Pancreas (tissue), 10 donors: ENCODE data around the gene RLN3. TPM values are rescaled to one million over a fixed set of nuclear protein-coding genes. Genes with fewer than 3 reads are reported as not detected.
A peak's percentile ranks its signal among the peaks of the same experiment; 100 is the strongest.
"Not testable (repeated sequence)": the region's sequence is repeated elsewhere in the genome, so short reads cannot be mapped to it uniquely, and the experiment has no call there.

Experiments
- ATAC-seq, 4 donors: fragments of 200-7000 bp; cut with Tn5 transposase; one replicate each; pipeline versions ENCODE4 v1.8.0 to v1.9.1; 2020; ENCODE audit warnings: mild to moderate bottlenecking in 4 of 4, moderate library complexity in 4 of 4
- DNase-seq, 6 donors: peaks; one replicate each; pipeline ENCODE4 v3.0.0-alpha.2; 2020
- FAIRE-seq: peaks from 2 replicates; lab custom pipeline; 2012; peaks lifted over from hg19 to GRCh38; lab: Jason Lieb, UNC
- H3K27ac ChIP-seq, 4 donors: fragments of 200-600 bp; sonication (generic); 1 replicate in 3 of 4; 2 replicates in 1 of 4; pipeline versions ENCODE4 v1.5.0 to v1.8.0; 2020
- H3K27me3 ChIP-seq, 4 donors: fragments of 200-600 bp; one replicate each; pipeline ENCODE4 v1.8.0; 2021
- H3K36me3 ChIP-seq, 3 donors: fragments of 200-600 bp; sonication (generic) in 1 of 3; one replicate each; pipeline versions ENCODE4 v1.5.0 to v1.8.0; 2020 to 2021
- H3K4me1 ChIP-seq, 3 donors: fragments of 200-600 bp; one replicate each; pipeline ENCODE4 v1.8.0; 2021
- H3K4me3 ChIP-seq, 4 donors: fragments of 200-600 bp; sonication (generic) in 2 of 4; one replicate each; pipeline versions ENCODE4 v1.5.0 to v1.8.0; 2020 to 2021
- H3K9me3 ChIP-seq, 4 donors: fragments of 200-600 bp; one replicate each; pipeline ENCODE4 v1.8.0; 2021
- WGBS, 2 donors: extraction: QIAGEN DNeasy Blood & Tissue Kit; methylation state at CpG; one replicate each; pipeline ENCODE4 v1.1.7; 2013; 5-methylcytosine and 5-hydroxymethylcytosine counted together
- intact Hi-C, 3 donors: fragments of 100-400 bp; cut with DNase I; formaldehyde crosslinking; loops; one replicate each; pipeline versions ENCODE4 v1.11.1 to v1.14.2; 2022
- polyA plus RNA-seq, 2 donors: library from polyadenylated mRNA; stranded (reverse); fragments of 200-250 nt; gene quantifications; one replicate each; pipeline ENCODE4 v1.2.3, GENCODE V29; 2013
- total RNA-seq, 6 donors: library from RNA; stranded (reverse); fragmentation: NEBNext Ultra II Directional in 4 of 6; extraction: Animal tissue kit (Norgen Biotek cat#: 25700) in 4 of 6; gene quantifications; one replicate each; pipeline versions ENCODE4 v1.2.1 to v1.2.4, GENCODE V29; 2021 to 2023
- TF ChIP-seq, protein P1 (sequence below), 4 donors: fragments of 200-600 bp; sonication (generic) in 3 of 4; IDR thresholded peaks; one replicate each; pipeline versions ENCODE4 v1.5.0 to v1.8.0; 2021; ENCODE audit warnings: antibody characterized with exemption in 4 of 4
- donor health status: healthy with polysubstance abuse.
- donor health status: DM: no; HTN: no; CAD: no; lungs with moderate emphysema.
- donor health status: DM: no; HTN: no; CAD: no.
- donor health status: control.
- donor health status: control.
- donor health status: Bipolar disorder and iron deficiency.
- donor health status: DM: yes; HTN: yes; CAD: no.
- donor health status: DM: no; HTN: no; CAD: no.
- donor health status: DM: no; HTN: no; CAD: no.
- donor health status: DM: yes; HTN: yes; CAD: no.

RLN3 gene
- total and polyA plus RNA-seq, 8 donors = not detected

DNA sequence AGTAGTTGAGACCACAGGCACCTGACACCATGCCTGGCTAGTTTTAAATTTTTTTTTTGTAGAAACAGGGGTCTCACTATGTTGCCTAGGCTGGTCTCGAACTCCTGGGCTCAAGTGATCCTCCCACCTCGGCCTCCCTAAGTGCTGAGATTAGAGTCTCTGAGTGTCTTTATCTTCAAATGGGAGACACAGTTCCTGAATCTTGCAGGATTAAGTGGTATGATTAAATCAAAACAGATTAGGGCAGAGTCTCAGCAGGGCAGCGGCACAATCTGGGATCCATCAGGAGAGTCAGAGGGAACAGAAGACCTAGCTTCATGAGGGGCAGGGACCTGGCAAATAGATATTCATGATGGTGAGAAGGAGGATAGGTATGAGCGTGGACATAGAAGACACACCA is 953 bp downstream of the RLN3 start:
- H3K36me3 ChIP-seq = no peaks in the 10 kb centered on the region
- H3K4me3 ChIP-seq = no peak overlapping the region
- intact Hi-C loops = no loop called here
- H3K9me3 ChIP-seq = no peaks in the 10 kb centered on the region
- no peak for DNase-seq
- no peak overlapping the region for H3K27ac ChIP-seq
- no peak for ATAC-seq
- no peaks in the 10 kb centered on the region for H3K27me3 ChIP-seq
- TF ChIP-seq, protein P1, sequence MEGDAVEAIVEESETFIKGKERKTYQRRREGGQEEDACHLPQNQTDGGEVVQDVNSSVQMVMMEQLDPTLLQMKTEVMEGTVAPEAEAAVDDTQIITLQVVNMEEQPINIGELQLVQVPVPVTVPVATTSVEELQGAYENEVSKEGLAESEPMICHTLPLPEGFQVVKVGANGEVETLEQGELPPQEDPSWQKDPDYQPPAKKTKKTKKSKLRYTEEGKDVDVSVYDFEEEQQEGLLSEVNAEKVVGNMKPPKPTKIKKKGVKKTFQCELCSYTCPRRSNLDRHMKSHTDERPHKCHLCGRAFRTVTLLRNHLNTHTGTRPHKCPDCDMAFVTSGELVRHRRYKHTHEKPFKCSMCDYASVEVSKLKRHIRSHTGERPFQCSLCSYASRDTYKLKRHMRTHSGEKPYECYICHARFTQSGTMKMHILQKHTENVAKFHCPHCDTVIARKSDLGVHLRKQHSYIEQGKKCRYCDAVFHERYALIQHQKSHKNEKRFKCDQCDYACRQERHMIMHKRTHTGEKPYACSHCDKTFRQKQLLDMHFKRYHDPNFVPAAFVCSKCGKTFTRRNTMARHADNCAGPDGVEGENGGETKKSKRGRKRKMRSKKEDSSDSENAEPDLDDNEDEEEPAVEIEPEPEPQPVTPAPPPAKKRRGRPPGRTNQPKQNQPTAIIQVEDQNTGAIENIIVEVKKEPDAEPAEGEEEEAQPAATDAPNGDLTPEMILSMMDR (IDR thresholded peaks at IDR 0.05) = no peak
- WGBS, 2 donors = 69% methylated on average over 4 of the region's 4 CpGs
- no peak for FAIRE-seq
- peaks cover 0 to 4% (median 0%) of the 10 kb centered on the region in 3 donors for H3K4me1 ChIP-seq

DNA sequence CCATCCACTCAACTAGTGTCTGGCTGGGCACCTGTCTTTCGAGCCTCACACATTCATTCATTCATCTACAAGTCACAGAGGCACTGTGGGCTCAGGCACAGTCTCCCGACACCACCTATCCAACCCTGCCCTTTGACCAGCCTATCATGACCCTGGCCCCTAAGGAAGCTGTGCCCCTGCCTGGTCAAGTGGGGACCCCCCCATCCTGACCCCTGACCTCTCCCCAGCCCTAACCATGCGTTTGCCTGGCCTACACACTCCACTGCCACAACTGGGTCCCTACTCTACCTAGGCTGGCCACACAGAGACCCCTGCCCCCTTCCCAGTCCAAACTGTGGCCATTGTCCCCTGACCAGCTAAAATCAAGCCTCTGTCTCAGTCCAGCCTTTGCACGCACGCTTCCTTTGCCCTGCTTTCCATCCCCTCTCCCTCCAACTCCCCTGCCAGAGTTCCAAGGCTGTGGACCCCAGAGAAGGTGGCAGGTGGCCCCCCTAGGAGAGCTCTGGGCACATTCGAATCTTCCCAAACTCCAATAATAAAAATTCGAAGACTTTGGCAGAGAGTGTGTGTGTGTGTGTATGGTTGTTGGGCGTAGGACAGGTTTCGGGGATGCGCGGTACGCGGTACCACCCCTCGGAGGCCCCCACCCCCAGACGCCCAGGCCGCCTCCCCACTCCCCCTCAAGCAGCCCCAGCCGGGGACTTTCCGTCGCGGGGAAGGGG is 3.2 kb downstream of the RLN3 start:
- DNase-seq = no peak
- Histone ChIP-seq H3K36me3 (no peaks in the 10 kb centered on the region), H3K9me3 (no peaks in the 10 kb centered on the region), H3K4me1 (peaks cover 0 to 3% (median 0%) of the 10 kb centered on the region in 3 donors), H3K4me3 (peak overlapping the region; percentile 37 to 67 (median 48)), H3K27ac (peak overlapping the region in 3 of 4 donors; percentile 45 to 59 (median 57)), H3K27me3 (no peaks in the 10 kb centered on the region)
- TF ChIP-seq, protein P1 (IDR thresholded peaks at IDR 0.05) = no peak
- no peak for ATAC-seq
- WGBS, 2 donors = 26 to 29% methylated on average over 20 of the region's 20 CpGs
- intact Hi-C loops = no loop called here
- no peak for FAIRE-seq

DNA sequence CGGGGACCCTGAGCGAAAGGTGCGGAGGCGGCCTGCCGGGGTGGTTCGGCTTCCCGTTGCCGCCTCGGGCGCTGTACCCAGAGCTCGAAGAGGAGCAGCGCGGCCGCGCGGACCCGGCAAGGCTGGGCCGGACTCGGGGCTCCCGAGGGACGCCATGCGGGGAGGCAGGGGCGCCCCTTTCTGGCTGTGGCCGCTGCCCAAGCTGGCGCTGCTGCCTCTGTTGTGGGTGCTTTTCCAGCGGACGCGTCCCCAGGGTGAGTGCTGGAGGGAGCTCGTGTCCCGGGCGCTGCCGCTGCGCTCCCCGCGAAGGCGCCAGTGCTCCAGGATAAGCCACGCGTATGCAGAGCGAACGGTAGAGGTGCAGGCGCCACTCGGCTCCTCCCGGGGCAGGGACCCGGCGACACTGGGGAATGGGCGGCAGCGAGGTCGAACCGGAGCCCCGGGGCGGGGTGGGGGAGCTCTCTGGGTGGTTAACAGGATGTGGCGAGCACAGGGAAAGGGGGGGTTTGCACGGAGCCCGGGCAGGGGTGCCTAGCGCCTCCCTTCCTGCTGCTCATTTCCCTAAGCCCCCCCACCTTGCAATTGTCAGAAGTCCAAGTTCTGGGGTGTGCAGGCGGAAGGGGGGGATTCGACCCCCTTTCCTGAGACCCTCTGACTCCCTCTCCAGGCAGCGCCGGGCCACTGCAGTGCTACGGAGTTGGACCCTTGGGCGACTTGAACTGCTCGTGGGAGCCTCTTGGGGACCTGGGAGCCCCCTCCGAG is 4.0 kb downstream of the RLN3 start, which contains the start of gene IL27RA:
TSS of gene IL27RA (plus strand) at position 44 of the 762 bp plus-strand sequence. CDS start at position 155, 111 bp downstream.
- WGBS, 2 donors = 0 to 1% methylated on average over 54 to 63 of the region's 63 CpGs
- DNase-seq (peak; percentile 55 to 89 (median 62)), FAIRE-seq (no peak), ATAC-seq (peak; percentile 74 to 90 (median 90))
- Histone ChIP-seq H3K4me3 (peak within 1 kb of the TSS; percentile 37 to 67 (median 48)), H3K4me1 (peaks cover 0 to 3% (median 0%) of the 10 kb centered on the region in 3 donors), H3K9me3 (no peaks in the 10 kb centered on the region), H3K27ac (peak within 1 kb of the TSS in 3 of 4 donors; percentile 45 to 59 (median 57)), H3K36me3 (no peaks in the 10 kb centered on the region), H3K27me3 (no peaks in the 10 kb centered on the region)
- TF ChIP-seq, protein P1 (IDR thresholded peaks at IDR 0.05) = peak; percentile 38 to 63 (median 50)
- intact Hi-C loops = no loop called here

DNA sequence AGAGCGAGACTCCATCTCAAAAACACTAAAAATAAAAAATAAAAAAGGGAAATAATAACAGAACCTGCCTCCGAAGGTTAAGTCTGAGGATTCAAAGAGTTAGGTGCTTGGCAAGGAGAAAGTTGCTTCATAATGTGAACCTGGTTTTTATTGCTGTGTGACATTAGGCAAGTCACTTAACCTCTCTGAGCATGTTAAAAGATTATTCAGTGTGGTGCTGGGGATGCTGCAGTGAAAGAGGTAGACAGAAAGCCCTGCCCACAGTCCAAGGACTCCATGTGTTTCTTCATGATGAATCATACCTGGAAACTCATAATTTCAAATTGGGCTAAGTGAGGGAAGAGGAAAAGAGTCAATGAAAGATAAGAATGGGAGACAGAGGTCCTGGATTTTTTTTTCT is 6.0 kb downstream of the RLN3 start:
- FAIRE-seq = no peak
- WGBS, 2 donors = 94 to 97% methylated on average over 2 of the region's 2 CpGs
- peaks cover 0 to 3% (median 0%) of the 10 kb centered on the region in 3 donors for H3K4me1 ChIP-seq
- intact Hi-C loops = no loop called here
- no peaks in the 10 kb centered on the region for H3K27me3 ChIP-seq
- TF ChIP-seq, protein P1 (IDR thresholded peaks at IDR 0.05) = no peak
- no peak for ATAC-seq
- no peaks in the 10 kb centered on the region for H3K36me3 ChIP-seq
- no peak for DNase-seq
- no peak overlapping the region for H3K27ac ChIP-seq
- no peak overlapping the region for H3K4me3 ChIP-seq
- H3K9me3 ChIP-seq = no peaks in the 10 kb centered on the region

DNA sequence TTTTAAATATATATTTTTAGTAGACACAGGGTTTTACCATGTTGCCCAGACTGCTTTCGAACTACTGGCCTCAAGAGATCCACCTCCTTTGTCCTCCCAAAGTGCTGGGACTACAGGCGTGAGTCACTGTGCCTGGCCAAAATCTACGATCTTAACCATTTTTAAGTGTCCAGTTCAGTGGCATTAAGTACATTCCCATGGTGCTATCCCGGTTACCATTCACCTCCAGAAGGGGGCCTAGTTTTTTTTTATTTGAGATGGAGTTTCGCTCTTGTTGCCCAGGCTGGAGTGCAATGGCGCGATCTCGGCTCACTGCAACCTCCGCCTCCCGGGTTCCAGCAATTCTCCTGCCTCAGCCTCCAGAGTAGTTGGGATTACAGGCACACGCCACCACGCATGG is 7.2 kb downstream of the RLN3 start:
- WGBS, 2 donors = 88 to 91% methylated on average over 12 of the region's 12 CpGs
- ATAC-seq, H3K27me3 ChIP-seq, FAIRE-seq, H3K27ac ChIP-seq, H3K4me1 ChIP-seq, H3K9me3 ChIP-seq, H3K4me3 ChIP-seq, DNase-seq, intact Hi-C loops, H3K36me3 ChIP-seq: not testable (repeated sequence)
